H9 (cell line): ENCODE measurements around the gene PI4KB. TPM values are rescaled to one million over a fixed set of nuclear protein-coding genes. Genes with fewer than 3 reads are reported as not detected.

Experiments used
- DNase-seq: peaks from one replicate; pipeline ENCODE4 v3.0.0-alpha.2; 2017
- H2AFZ ChIP-seq: one replicate; pipeline ENCODE4 v1.6.1; 2013; ENCODE audit warnings: mild to moderate bottlenecking, low read length, control low read depth, moderate library complexity
- H2AK5ac ChIP-seq: 2 replicates; pipeline ENCODE4 v1.6.1; 2013; ENCODE audit warnings: low read length, control low read depth, mixed read lengths; ENCODE audit not compliant: insufficient read length
- H2BK120ac ChIP-seq: one replicate; pipeline ENCODE4 v1.6.1; 2013; ENCODE audit warnings: low read depth, mild to moderate bottlenecking, low read length, control low read depth, inconsistent platforms; ENCODE audit not compliant: poor library complexity, severe bottlenecking
- H2BK12ac ChIP-seq: 2 replicates; pipeline ENCODE4 v1.6.1; 2013; ENCODE audit warnings: low read length, control low read depth, mixed read lengths, low read depth; ENCODE audit not compliant: insufficient read length
- H2BK15ac ChIP-seq: 2 replicates; pipeline ENCODE4 v1.6.1; 2013; ENCODE audit warnings: low read depth, low read length, control low read depth
- H2BK20ac ChIP-seq: one replicate; pipeline ENCODE4 v1.6.1; 2013; ENCODE audit warnings: low read depth, mild to moderate bottlenecking, low read length, control low read depth, inconsistent platforms; ENCODE audit not compliant: poor library complexity, severe bottlenecking
- H2BK5ac ChIP-seq: 2 replicates; pipeline ENCODE4 v1.6.1; 2013; ENCODE audit warnings: low read length, control low read depth, mixed read lengths; ENCODE audit not compliant: insufficient read length
- H3K14ac ChIP-seq: 2 replicates; pipeline ENCODE4 v1.6.1; 2013; ENCODE audit warnings: low read length, control low read depth; ENCODE audit not compliant: insufficient read depth
- H3K18ac ChIP-seq: 2 replicates; pipeline ENCODE4 v1.6.1; 2013; ENCODE audit warnings: low read depth, mild to moderate bottlenecking, mixed read lengths, low read length, control low read depth; ENCODE audit not compliant: insufficient read length
- H3K23ac ChIP-seq: 2 replicates; pipeline ENCODE4 v1.6.1; 2013; ENCODE audit warnings: low read length, control low read depth, mixed read lengths, low read depth; ENCODE audit not compliant: insufficient read length
- H3K23me2 ChIP-seq: 2 replicates; pipeline ENCODE4 v1.6.1; 2013; ENCODE audit warnings: low read depth, mild to moderate bottlenecking, mixed read lengths, low read length, control low read depth; ENCODE audit not compliant: insufficient read length, poor library complexity, severe bottlenecking
- H3K27ac ChIP-seq: 2 replicates; pipeline ENCODE4 v1.5.1; 2013; ENCODE audit warnings: low read length, control low read depth, mixed read lengths, low read depth; ENCODE audit not compliant: insufficient read length
- H3K27me3 ChIP-seq: 2 replicates; pipeline ENCODE4 v1.6.1; 2013; ENCODE audit warnings: low read length, control low read depth, inconsistent platforms; ENCODE audit not compliant: insufficient read depth
- H3K4ac ChIP-seq: 2 replicates; pipeline ENCODE4 v1.6.1; 2013; ENCODE audit warnings: low read depth, mild to moderate bottlenecking, control low read depth, inconsistent platforms, low read length, moderate library complexity
- H3K4me1 ChIP-seq: 2 replicates; pipeline ENCODE4 v1.6.1; 2013; ENCODE audit warnings: low read length, control low read depth, inconsistent platforms; ENCODE audit not compliant: insufficient read depth
- H3K4me2 ChIP-seq: 2 replicates; pipeline ENCODE4 v1.6.1; 2013; ENCODE audit warnings: low read length, control low read depth, mixed read lengths; ENCODE audit not compliant: insufficient read length, insufficient read depth
- H3K56ac ChIP-seq: 2 replicates; pipeline ENCODE4 v1.6.1; 2013; ENCODE audit warnings: low read depth, mild to moderate bottlenecking, mixed read lengths, low read length, control low read depth; ENCODE audit not compliant: insufficient read length
- H3K79me1 ChIP-seq: 2 replicates; pipeline ENCODE4 v1.6.1; 2013; ENCODE audit warnings: low read depth, mild to moderate bottlenecking, moderate library complexity, low read length, control low read depth, inconsistent platforms; ENCODE audit not compliant: insufficient read depth, poor library complexity, severe bottlenecking
- H3K79me2 ChIP-seq: 2 replicates; pipeline ENCODE4 v1.6.1; 2013; ENCODE audit warnings: low read length, control low read depth, inconsistent platforms; ENCODE audit not compliant: insufficient read depth
- H3K9ac ChIP-seq: 2 replicates; pipeline ENCODE4 v1.6.1; 2013; ENCODE audit warnings: low read length, control low read depth, mixed read lengths; ENCODE audit not compliant: insufficient read length; ENCODE audit errors: extremely low read depth
- H3K9me3 ChIP-seq: one replicate; pipeline ENCODE4 v1.6.1; 2013; ENCODE audit warnings: low read depth, low read length, inconsistent platforms; ENCODE audit not compliant: control insufficient read depth
- H3T11ph ChIP-seq: one replicate; pipeline ENCODE4 v1.6.1; 2013; ENCODE audit warnings: mild to moderate bottlenecking, low read length, control low read depth, inconsistent platforms
- H4K20me1 ChIP-seq: one replicate; pipeline ENCODE4 v1.6.1; 2013; ENCODE audit not compliant: control insufficient read depth, insufficient read length, insufficient read depth
- H4K5ac ChIP-seq: 2 replicates; pipeline ENCODE4 v1.6.1; 2013; ENCODE audit warnings: low read depth, mild to moderate bottlenecking, mixed read lengths, low read length, control low read depth; ENCODE audit not compliant: insufficient read length
- H4K8ac ChIP-seq: replicated peaks from 2 replicates; pipeline ENCODE4 v1.6.1; 2013; ENCODE audit warnings: low read length, control low read depth, mixed read lengths, low read depth; ENCODE audit not compliant: insufficient read length
- H4K91ac ChIP-seq: 2 replicates; pipeline ENCODE4 v1.6.1; 2013; ENCODE audit warnings: low read depth, mild to moderate bottlenecking, moderate library complexity, mixed read lengths, low read length, control low read depth; ENCODE audit not compliant: insufficient read length
- H3K27ac Mint-ChIP-seq, 3 experiments: 2 replicates in 2 of 3; 3 replicates in 1 of 3; pipeline ENCODE4 v1.8.0; 2020 to 2021; ENCODE audit warnings: mixed read lengths in 3 of 3, mild to moderate bottlenecking in 1 of 3, moderate library complexity in 1 of 3
- H3K27me3 Mint-ChIP-seq: 2 replicates; pipeline ENCODE4 v1.8.0; 2021; ENCODE audit warnings: low read depth, mild to moderate bottlenecking, moderate library complexity, mixed read lengths
- H3K36me3 Mint-ChIP-seq, 3 experiments: 2 replicates in 2 of 3; 3 replicates in 1 of 3; pipeline ENCODE4 v1.8.0; 2020 to 2021; ENCODE audit warnings: low read depth in 3 of 3, mixed read lengths in 3 of 3; ENCODE audit not compliant: insufficient read depth in 1 of 3
- H3K4me1 Mint-ChIP-seq, 2 experiments: 2 replicates each; pipeline ENCODE4 v1.8.0; 2020; ENCODE audit warnings: mixed read lengths in 2 of 2
- H3K4me3 Mint-ChIP-seq, 2 experiments: 2 replicates in 1 of 2; 3 replicates in 1 of 2; pipeline ENCODE4 v1.8.0; 2020 to 2021; ENCODE audit warnings: mild to moderate bottlenecking in 2 of 2, mixed read lengths in 2 of 2, moderate library complexity in 1 of 2
- H3K9me3 Mint-ChIP-seq, 2 experiments: 2 replicates in 1 of 2; 3 replicates in 1 of 2; pipeline ENCODE4 v1.8.0; 2020; ENCODE audit warnings: mild to moderate bottlenecking in 2 of 2, mixed read lengths in 2 of 2, moderate library complexity in 1 of 2
- WGBS: extraction: QIAGEN DNeasy Blood & Tissue Kit; methylation state at CpG from one replicate; pipeline ENCODE4 v1.1.7; 2013; ENCODE audit warnings: missing lambda C conversion rate, low lambda C conversion rate, mixed read lengths; ENCODE audit not compliant: insufficient read length; ENCODE audit errors: extremely low coverage; 5-methylcytosine and 5-hydroxymethylcytosine counted together
- total RNA-seq: library from RNA; stranded (reverse); gene quantifications from 2 replicates; pipeline ENCODE4 v1.2.1, GENCODE V29; 2021
- TF ChIP-seq, protein P1 (sequence below): fragments of 200-600 bp; sonication (generic); conservative IDR thresholded peaks from 3 replicates; pipeline ENCODE4 v1.8.0; 2021; ENCODE audit warnings: antibody characterized with exemption, mild to moderate bottlenecking

Gene PI4KB
- total RNA-seq, 1 experiment from 2014 or later, result 39.1 TPM

DNA sequence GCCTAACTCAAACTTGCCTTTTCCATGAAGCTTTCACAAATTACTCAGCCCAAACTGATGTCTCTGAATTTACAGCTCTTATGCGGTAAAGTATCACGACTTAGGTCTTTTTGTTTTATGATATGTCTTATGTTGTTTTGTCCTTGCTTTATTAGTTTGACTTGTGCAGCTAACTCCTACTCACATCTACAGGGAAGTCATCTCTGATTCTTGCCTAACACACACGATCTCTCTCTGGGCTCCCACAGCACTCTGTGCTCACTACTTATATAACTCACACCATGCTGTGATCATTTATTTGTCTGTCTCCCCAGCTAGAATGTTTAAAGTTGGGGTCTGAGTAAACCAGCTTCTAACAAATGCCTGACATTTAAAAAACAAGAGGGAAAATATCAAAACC is 9.3 kb upstream of the PI4KB start:
- H3K27ac Mint-ChIP-seq, result peak overlapping the region in 1 of 3 experiments; percentile 37; a peak in 2 of 7 replicates
- Histone ChIP-seq H3K9ac (no peak overlapping the region), H3K23ac (no peak overlapping the region), H3K4me1 (no peaks in the 10 kb centered on the region), H4K91ac (no peak overlapping the region), H3K79me1 (no peaks in the 10 kb centered on the region), H2BK120ac (no peak overlapping the region), H3K27ac (no peak overlapping the region), H2AFZ (no peak overlapping the region), H3K56ac (no peak overlapping the region), H3K4me2 (no peak overlapping the region), H3K9me3 (no peaks in the 10 kb centered on the region), H2BK5ac (no peak overlapping the region), H4K20me1 (no peaks in the 10 kb centered on the region), H3K14ac (no peak overlapping the region), H3T11ph (no peak overlapping the region), H3K23me2 (no peaks in the 10 kb centered on the region), H4K8ac (no peak overlapping the region), H3K79me2 (no peaks in the 10 kb centered on the region), H2AK5ac (no peak overlapping the region), H2BK15ac (no peak overlapping the region), H2BK12ac (no peak overlapping the region), H2BK20ac (no peak overlapping the region), H3K4ac (no peak overlapping the region), H3K27me3 (no peaks in the 10 kb centered on the region), H3K18ac (no peak overlapping the region), H4K5ac (no peak overlapping the region)
- no peaks in the 10 kb centered on the region; a peak in 1 of 7 replicates for H3K36me3 Mint-ChIP-seq
- WGBS, result no CpG with 5 or more reads among the region's 3 CpGs
- peaks cover 2 to 5% of the 10 kb centered on the region in 2 experiments for H3K4me1 Mint-ChIP-seq
- H3K27me3 Mint-ChIP-seq, result no peaks in the 10 kb centered on the region
- TF ChIP-seq, protein P1, sequence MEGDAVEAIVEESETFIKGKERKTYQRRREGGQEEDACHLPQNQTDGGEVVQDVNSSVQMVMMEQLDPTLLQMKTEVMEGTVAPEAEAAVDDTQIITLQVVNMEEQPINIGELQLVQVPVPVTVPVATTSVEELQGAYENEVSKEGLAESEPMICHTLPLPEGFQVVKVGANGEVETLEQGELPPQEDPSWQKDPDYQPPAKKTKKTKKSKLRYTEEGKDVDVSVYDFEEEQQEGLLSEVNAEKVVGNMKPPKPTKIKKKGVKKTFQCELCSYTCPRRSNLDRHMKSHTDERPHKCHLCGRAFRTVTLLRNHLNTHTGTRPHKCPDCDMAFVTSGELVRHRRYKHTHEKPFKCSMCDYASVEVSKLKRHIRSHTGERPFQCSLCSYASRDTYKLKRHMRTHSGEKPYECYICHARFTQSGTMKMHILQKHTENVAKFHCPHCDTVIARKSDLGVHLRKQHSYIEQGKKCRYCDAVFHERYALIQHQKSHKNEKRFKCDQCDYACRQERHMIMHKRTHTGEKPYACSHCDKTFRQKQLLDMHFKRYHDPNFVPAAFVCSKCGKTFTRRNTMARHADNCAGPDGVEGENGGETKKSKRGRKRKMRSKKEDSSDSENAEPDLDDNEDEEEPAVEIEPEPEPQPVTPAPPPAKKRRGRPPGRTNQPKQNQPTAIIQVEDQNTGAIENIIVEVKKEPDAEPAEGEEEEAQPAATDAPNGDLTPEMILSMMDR, result no peak
- no peak overlapping the region for H3K4me3 Mint-ChIP-seq
- DNase-seq, result no peak
- H3K9me3 Mint-ChIP-seq, result no peaks in the 10 kb centered on the region
